ENCODE measurements around the gene ITGBL1. TPM values are rescaled to one million over a fixed set of nuclear protein-coding genes. Genes with fewer than 3 reads are reported as not detected.

Gene ITGBL1
- total and polyA plus RNA-seq, 5 donors = 5.8 to 11.2 (median 7.4) TPM

DNA sequence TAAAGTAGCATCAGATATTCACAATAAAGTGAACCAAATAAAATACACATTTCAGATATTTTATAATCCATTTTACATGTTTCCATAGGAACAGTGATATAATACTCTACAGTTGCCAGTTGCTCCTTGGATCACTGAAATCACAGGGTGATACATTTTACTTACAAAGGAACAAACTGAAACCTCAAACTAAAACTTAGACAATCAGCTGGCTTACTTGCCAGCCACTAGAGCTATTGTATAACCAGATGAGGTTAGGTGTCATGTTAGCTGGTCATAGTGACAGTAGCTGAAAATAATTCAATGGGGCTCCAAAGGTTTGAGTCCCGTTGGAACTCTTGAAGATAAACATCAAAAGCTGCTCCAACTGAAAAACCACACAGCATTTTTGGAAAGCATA is 274.6 kb downstream of the ITGBL1 start:
- ATAC-seq = no peak

DNA sequence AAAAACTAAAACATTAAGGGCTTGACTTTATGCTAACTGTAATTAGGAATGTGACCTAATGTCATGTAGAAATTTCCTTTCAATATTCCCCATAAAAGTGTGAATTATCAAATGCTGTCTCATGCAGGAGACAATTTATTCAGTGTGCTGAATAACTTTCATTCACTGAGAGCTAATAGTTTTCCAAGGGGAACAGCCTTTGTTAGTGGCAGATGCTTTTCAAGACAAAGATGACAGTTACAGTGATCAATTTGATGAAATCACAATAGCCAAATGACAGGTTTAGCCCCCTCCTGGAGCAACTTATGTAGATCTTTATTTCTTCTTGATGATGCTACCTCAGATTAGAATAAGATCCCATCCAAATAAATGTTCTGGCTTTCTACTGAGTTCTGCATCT is 275.5 kb downstream of the ITGBL1 start:
- H3K27ac ChIP-seq (ENCODE audit: low read length) = no peak overlapping the region
- H3K27me3 ChIP-seq (ENCODE audit: control insufficient read depth, insufficient read depth) = no peaks in the 10 kb centered on the region
- no peak overlapping the region for H3K4me3 ChIP-seq (ENCODE audit: low read length)
- ATAC-seq (no peak), DNase-seq (no peak)
- H3K9me3 ChIP-seq (ENCODE audit: control insufficient read depth, low read length) = no peaks in the 10 kb centered on the region
- intact Hi-C loops (cut with DNase I) = no loop called here
- H3K4me1 ChIP-seq (ENCODE audit: control insufficient read depth, insufficient read depth, low read length) = no peaks in the 10 kb centered on the region

More for the DNA sequence above, 274.6 kb downstream of the ITGBL1 start:
- H3K27me3 ChIP-seq (ENCODE audit: control insufficient read depth, insufficient read depth) = no peaks in the 10 kb centered on the region
- 24% methylated on average over 1 of the region's 1 CpG for WGBS
- no peak for DNase-seq
- intact Hi-C loops (cut with DNase I) = no loop called here
- H3K9me3 ChIP-seq (ENCODE audit: control insufficient read depth, low read length) = no peaks in the 10 kb centered on the region
- no peak overlapping the region for H3K27ac ChIP-seq (ENCODE audit: low read length)
- no peak overlapping the region for H3K4me3 ChIP-seq (ENCODE audit: low read length)
- H3K4me1 ChIP-seq (ENCODE audit: control insufficient read depth, insufficient read depth, low read length) = no peaks in the 10 kb centered on the region

DNA sequence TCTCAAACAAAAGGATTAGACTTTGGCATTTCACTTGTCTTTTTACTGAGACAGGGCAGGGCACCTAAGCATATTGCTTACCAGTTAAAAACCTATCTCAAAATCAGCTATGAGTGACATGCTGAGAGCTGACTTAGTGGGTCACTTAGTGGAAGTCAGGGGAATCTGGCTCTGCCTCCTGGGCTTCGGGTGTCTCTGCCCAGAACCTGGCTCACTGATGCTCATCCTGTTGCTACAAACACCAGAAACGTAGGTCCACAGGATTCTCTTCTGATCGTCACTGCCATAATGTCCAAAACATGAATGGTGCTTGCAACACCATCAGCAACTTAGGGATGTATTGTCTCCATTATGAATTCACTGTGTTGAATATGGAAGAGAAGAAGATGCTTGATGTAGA is 276.1 kb downstream of the ITGBL1 start:
- no peaks in the 10 kb centered on the region for H3K27me3 ChIP-seq (ENCODE audit: control insufficient read depth, insufficient read depth)
- no peaks in the 10 kb centered on the region for H3K9me3 ChIP-seq (ENCODE audit: control insufficient read depth, low read length)
- intact Hi-C loops (cut with DNase I) = no loop called here
- ATAC-seq (no peak), DNase-seq (no peak)
- no peak overlapping the region for H3K4me3 ChIP-seq (ENCODE audit: low read length)
- H3K27ac ChIP-seq (ENCODE audit: low read length) = no peak overlapping the region
- WGBS = 75% methylated on average over 3 of the region's 3 CpGs
- H3K4me1 ChIP-seq (ENCODE audit: control insufficient read depth, insufficient read depth, low read length) = no peaks in the 10 kb centered on the region

DNA sequence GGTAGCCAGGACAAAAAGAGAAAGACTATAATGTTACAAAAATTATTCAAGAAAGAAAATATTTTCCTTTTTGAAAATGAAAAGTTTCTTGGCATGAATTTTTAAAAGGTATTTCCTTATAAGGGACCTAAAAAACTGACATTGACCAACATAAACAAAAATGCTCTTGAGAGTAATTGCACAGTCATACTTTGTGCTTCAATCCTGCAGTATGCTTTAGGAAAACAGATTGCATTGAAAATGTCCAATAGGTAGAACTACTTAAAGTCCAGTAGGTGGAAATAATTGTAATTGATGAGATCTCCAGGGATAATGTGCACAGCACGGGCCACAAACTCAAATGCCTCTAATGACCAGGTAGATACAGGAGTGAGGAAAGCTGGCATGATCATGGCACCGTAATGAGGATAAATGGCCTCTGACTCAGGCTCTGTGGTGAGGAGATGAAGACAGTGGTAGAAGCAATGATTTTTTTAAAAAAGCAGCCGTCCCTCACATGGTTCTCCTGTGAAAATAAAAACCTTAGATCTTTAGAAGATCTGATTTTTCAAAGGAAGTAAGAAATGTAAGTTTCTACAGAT is 278.0 kb downstream of the ITGBL1 start:
- ATAC-seq (no peak), DNase-seq (no peak)
- 77% methylated on average over 3 of the region's 3 CpGs for WGBS
- Histone ChIP-seq H3K27ac (ENCODE audit: low read length) (no peak overlapping the region), H3K4me1 (ENCODE audit: control insufficient read depth, insufficient read depth, low read length) (no peaks in the 10 kb centered on the region), H3K9me3 (ENCODE audit: control insufficient read depth, low read length) (no peaks in the 10 kb centered on the region), H3K4me3 (ENCODE audit: low read length) (no peak overlapping the region), H3K27me3 (ENCODE audit: control insufficient read depth, insufficient read depth) (no peaks in the 10 kb centered on the region)
- intact Hi-C loops (cut with DNase I) = no loop called here

DNA sequence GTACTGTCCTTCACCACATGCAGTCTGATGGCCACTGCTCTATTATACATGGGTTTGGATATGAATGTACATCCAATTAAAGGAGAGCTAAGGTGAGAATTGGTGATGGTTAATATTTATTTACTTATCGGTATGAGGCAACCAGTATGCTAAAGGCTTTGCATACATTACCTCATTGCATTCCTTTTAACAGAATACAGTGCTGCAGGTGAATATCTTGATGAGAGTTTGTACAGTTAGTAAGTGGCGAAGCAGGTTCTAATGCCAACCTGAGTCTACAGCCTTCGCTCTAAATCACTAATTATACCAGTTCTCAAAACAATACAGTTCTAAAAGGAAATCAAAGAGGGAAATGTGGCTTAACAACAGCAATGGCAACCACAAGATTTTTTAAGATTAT is 284.1 kb downstream of the ITGBL1 start:
- Histone ChIP-seq H3K27ac (ENCODE audit: low read length) (no peak overlapping the region), H3K4me1 (ENCODE audit: control insufficient read depth, insufficient read depth, low read length) (no peaks in the 10 kb centered on the region), H3K27me3 (ENCODE audit: control insufficient read depth, insufficient read depth) (no peaks in the 10 kb centered on the region), H3K4me3 (ENCODE audit: low read length) (no peak overlapping the region), H3K9me3 (ENCODE audit: control insufficient read depth, low read length) (no peaks in the 10 kb centered on the region)
- no peak for DNase-seq
- intact Hi-C loops (cut with DNase I) = no loop called here
- WGBS = 60% methylated on average over 3 of the region's 3 CpGs
- no peak for ATAC-seq

DNA sequence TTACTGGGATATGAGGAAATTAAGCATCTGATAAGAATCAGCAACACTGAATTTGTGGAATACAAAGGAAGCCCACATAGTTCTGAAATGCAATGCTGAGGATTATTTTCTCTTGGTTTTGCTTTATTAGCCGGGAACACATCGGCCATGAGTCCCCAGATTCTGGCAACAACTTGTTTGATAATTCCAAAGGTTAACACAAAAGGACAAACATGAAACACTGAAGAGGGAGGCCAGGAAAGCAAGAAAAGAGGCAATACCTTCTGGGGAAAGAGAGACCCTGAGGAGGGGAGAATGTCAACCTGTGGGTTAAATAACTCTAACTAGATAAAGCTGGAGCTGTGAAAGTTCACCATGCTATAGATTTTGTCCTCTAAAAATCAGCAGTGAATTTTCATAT is 285.9 kb downstream of the ITGBL1 start:
- Histone ChIP-seq H3K4me3 (ENCODE audit: low read length) (no peak overlapping the region), H3K9me3 (ENCODE audit: control insufficient read depth, low read length) (no peaks in the 10 kb centered on the region), H3K27me3 (ENCODE audit: control insufficient read depth, insufficient read depth) (no peaks in the 10 kb centered on the region), H3K27ac (ENCODE audit: low read length) (no peak overlapping the region), H3K4me1 (ENCODE audit: control insufficient read depth, insufficient read depth, low read length) (no peaks in the 10 kb centered on the region)
- WGBS = 78% methylated on average over 2 of the region's 2 CpGs
- intact Hi-C loops (cut with DNase I) = no loop called here
- ATAC-seq (no peak), DNase-seq (no peak)

DNA sequence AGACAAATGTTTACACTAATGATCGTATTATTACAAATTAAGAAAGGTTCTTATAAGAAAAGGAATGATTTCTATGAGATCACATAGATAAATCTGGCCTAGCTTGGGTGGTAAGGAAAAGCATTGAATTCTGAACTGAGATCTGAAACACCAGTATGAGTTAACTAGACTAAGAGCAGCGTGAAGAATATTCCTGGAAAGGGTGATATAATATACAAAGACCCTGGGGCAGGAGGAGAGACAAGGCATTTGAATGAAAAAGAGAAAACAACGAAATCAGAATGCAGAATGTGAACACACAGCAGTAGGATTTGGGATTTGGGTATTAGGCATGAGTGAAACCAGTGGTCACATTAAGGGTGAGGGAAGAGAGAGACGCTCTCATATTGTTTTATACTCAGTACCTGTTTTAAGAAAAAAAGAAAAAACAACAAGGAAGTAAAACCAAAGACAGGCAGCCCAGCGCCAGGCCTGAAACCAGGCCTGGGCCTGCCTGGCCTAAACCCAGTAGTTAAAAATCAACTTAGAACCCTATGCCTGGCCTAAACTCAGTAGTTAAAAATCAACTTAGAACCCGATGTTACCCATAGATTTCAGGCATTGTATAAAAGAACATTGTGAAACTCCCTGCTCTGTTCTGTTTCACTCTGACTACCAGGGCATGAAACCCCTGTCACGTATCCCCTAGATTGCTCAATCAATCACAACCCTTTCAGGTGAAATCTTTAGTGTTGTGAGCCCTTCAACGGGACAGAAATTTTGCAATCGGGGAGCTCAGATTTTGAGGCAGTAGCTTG is 287.1 kb downstream of the ITGBL1 start:
- H3K9me3 ChIP-seq (ENCODE audit: control insufficient read depth, low read length) = no peaks in the 10 kb centered on the region
- no peaks in the 10 kb centered on the region for H3K4me1 ChIP-seq (ENCODE audit: control insufficient read depth, insufficient read depth, low read length)
- ATAC-seq (no peak), DNase-seq (no peak)
- no peak overlapping the region for H3K4me3 ChIP-seq (ENCODE audit: low read length)
- H3K27ac ChIP-seq (ENCODE audit: low read length) = no peak overlapping the region
- H3K27me3 ChIP-seq (ENCODE audit: control insufficient read depth, insufficient read depth) = no peaks in the 10 kb centered on the region
- intact Hi-C loops (cut with DNase I) = no loop called here
- 82% methylated on average over 9 of the region's 9 CpGs for WGBS

DNA sequence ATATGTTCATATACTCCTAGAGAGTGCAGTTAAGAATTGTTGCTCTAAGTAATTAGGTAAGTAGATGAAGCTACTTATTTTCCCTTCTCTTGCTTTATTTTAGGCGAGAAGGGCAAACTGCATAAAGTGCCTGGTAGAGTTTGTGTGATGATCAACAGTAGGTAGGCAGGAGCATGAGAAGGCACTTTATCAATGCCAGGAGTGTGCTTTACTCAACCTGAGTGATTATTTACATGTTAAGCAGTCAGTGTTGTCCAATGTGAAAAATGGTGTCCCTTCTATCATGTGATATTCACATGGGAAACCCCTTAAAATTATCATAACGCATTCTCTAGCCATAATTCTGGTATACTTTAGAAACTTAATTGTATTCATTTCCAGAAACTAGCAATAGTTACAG is 294.0 kb downstream of the ITGBL1 start:
- Histone ChIP-seq H3K4me3 (ENCODE audit: low read length) (no peak overlapping the region), H3K4me1 (ENCODE audit: control insufficient read depth, insufficient read depth, low read length) (no peaks in the 10 kb centered on the region), H3K27me3 (ENCODE audit: control insufficient read depth, insufficient read depth) (no peaks in the 10 kb centered on the region), H3K27ac (ENCODE audit: low read length) (no peak overlapping the region), H3K9me3 (ENCODE audit: control insufficient read depth, low read length) (no peaks in the 10 kb centered on the region)
- intact Hi-C loops (cut with DNase I) = no loop called here
- WGBS = 87% methylated on average over 2 of the region's 2 CpGs
- ATAC-seq = no peak
- no peak for DNase-seq

DNA sequence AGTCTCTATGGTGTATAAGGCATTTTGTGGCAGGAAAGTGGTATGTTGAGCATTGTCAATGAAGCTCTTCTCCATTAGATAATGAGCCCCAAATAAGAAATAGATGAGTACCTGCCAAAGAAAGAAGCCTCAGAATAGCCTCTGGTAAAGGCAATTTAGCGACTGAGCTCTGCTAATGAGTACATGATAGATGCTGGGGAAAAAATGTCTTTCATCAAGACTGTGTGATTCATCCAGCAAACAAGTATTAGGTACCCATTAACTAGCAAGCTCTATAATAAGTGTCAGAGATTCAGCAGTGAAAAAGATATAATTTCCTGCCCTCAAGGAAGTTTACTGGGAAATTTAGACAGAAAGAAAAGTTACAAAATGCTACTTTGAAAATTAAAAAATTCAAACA is 294.6 kb downstream of the ITGBL1 start:
- Histone ChIP-seq H3K27me3 (ENCODE audit: control insufficient read depth, insufficient read depth) (no peaks in the 10 kb centered on the region), H3K4me1 (ENCODE audit: control insufficient read depth, insufficient read depth, low read length) (no peaks in the 10 kb centered on the region), H3K9me3 (ENCODE audit: control insufficient read depth, low read length) (no peaks in the 10 kb centered on the region), H3K4me3 (ENCODE audit: low read length) (no peak overlapping the region), H3K27ac (ENCODE audit: low read length) (no peak overlapping the region)
- WGBS = 73% methylated on average over 1 of the region's 1 CpG
- ATAC-seq = no peak
- no peak for DNase-seq
- intact Hi-C loops (cut with DNase I) = no loop called here

DNA sequence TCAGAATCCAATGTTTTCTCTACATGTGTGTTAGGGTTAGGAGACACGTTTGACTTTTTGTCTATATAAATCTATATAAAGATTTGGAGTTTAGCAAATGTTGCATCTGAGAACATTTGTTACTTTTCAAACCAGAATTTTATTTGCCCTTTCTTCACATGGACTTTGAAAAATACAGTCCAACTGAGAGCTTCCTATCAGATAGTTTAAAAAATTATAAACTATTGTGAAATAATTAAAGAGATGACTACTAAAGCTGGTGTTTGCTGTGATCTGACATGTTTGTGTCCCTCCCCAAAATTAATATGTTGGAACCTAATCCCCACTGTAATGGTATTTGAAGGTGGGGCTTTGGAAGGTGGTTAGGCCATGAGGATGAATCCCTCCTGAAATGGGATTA is 297.1 kb downstream of the ITGBL1 start:
- Histone ChIP-seq H3K4me1 (ENCODE audit: control insufficient read depth, insufficient read depth, low read length) (no peaks in the 10 kb centered on the region), H3K27me3 (ENCODE audit: control insufficient read depth, insufficient read depth) (no peaks in the 10 kb centered on the region), H3K27ac (ENCODE audit: low read length) (no peak overlapping the region), H3K9me3 (ENCODE audit: control insufficient read depth, low read length) (no peaks in the 10 kb centered on the region), H3K4me3 (ENCODE audit: low read length) (no peak overlapping the region)
- WGBS = 84% methylated on average over 1 of the region's 1 CpG
- ATAC-seq (no peak), DNase-seq (no peak)
- intact Hi-C loops (cut with DNase I) = no loop called here

DNA sequence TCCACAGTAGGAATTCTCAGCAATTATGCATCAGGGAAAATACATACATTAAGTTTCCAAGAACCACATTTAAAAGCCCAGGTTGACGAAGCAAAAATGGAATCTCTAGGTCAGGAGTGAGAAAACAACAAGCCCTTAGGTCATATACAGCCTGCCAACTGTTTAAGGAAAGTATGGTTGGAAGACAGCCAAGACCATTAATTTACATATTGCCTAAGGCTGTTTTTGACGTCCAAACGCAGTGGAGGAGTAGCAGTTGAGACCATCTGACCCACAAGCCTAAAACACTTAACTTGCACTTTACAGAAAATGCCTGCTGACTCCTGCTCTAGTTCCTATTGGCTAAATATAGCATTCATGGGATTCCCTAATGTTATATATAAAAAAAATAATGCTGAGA is 299.0 kb downstream of the ITGBL1 start:
- Histone ChIP-seq H3K27ac (ENCODE audit: low read length) (no peak overlapping the region), H3K9me3 (ENCODE audit: control insufficient read depth, low read length) (no peaks in the 10 kb centered on the region), H3K4me3 (ENCODE audit: low read length) (no peak overlapping the region), H3K27me3 (ENCODE audit: control insufficient read depth, insufficient read depth) (no peaks in the 10 kb centered on the region), H3K4me1 (ENCODE audit: control insufficient read depth, insufficient read depth, low read length) (no peaks in the 10 kb centered on the region)
- ATAC-seq = no peak
- no peak for DNase-seq
- 10% methylated on average over 3 of the region's 3 CpGs for WGBS
- intact Hi-C loops (cut with DNase I) = loop anchor here in 3 of 4 donors (10.0 kb wide), 3 partner anchors 227 to 607 kb away; no protein-coding TSS in a partner anchor

All from right cardiac atrium (tissue), 5 donors.